ENCODE measurements around the gene ABHD2. TPM values are rescaled to one million over a fixed set of nuclear protein-coding genes. Genes with fewer than 3 reads are reported as not detected.

Gene ABHD2
- total and polyA plus RNA-seq, 9 of the 15 experiments (the other 6 are each of a cell fraction or from before 2014, with no cell fraction given), result 16.9 to 99.8 (median 47.5) TPM

DNA sequence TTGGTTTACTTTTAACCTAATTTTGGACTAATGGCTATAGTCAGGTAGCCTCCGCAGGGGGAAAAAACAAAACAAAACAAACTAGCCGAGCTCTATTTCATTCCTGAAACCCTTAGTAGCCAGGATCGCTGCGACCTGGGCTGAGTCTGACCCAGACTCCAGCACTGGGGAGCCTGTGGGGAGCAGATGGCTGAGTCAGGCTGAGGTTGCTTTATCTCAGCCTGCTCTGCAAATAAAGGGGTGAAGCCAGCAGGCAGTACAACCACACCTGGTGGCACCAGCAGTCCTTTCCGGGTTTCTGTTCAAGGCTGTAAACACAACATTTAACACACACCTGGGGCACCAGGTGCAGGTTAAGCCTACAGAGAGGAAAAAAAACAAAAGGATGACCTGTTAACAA lies 27.3 kb downstream of the ABHD2 start:
- Histone ChIP-seq H2AFZ (ENCODE audit: low read depth, low read length) (no peak overlapping the region), H3K9me3 (replicated peaks; ENCODE audit: control insufficient read depth, insufficient read depth, low read depth, low read length) (no peaks in the 10 kb centered on the region), H3K9me1 (ENCODE audit: control insufficient read depth, insufficient read depth, low read length) (no peaks in the 10 kb centered on the region), H3K79me2 (ENCODE audit: control insufficient read depth, insufficient read depth, low read length) (peaks cover 45% of the 10 kb centered on the region), H3K4me1 (replicated peaks in 1 of 2; ENCODE audit: control insufficient read depth in 2 of 2, insufficient read depth in 2 of 2, low read length in 2 of 2) (peaks cover 0 to 13% of the 10 kb centered on the region in 2 experiments; a peak in 4 of 5 replicates), H3K4me2 (ENCODE audit: insufficient read depth, low read length) (no peak overlapping the region), H3K36me3 (ENCODE audit: control insufficient read depth, insufficient read depth, low read length) (peaks cover 75% of the 10 kb centered on the region), H4K20me1 (replicated peaks; ENCODE audit: control insufficient read depth, insufficient read depth, low read length) (no peaks in the 10 kb centered on the region), H3K27me3 (ENCODE audit: control insufficient read depth in 2 of 2, insufficient read depth in 2 of 2, low read length in 2 of 2) (no peaks in the 10 kb centered on the region), H3K4me3 (no peak overlapping the region), H3K27ac (ENCODE audit: extremely low read depth, low read depth, low read length) (no peak overlapping the region), H3K9ac (ENCODE audit: insufficient read depth in 1 of 2, low read depth in 2 of 2, low read length in 2 of 2) (peak overlapping the region in 1 of 2 experiments; percentile 11; a peak in 1 of 4 replicates)
- FAIRE-seq, result no peak
- ChIA-PET CTCF (ENCODE audit: low intra/inter-chr PET ratio) (interaction anchor here (0.8 kb wide), 1 partner anchor 14 kb away, joined by 5 read pairs; no protein-coding TSS in a partner anchor), POLR2A (interaction anchor here (0.9 to 4.0 kb wide), 4 partner anchors 9 to 26 kb away, joined by 3 to 11 read pairs (median 7); no protein-coding TSS in a partner anchor)
- in situ Hi-C loops (cut with MboI) (no loop called here), intact Hi-C loops (cut with micrococcal nuclease) (no loop called here)
- TF ChIP-seq U2AF2 (optimal IDR thresholded peaks at IDR 0.05; ENCODE audit: low read depth, low read length) (no peak), PTTG1 (tag; IDR thresholded peaks at IDR 0.05; ENCODE audit: low read depth) (no peak), NR2C1 (IDR thresholded peaks at IDR 0.05) (no peak), NR2C1 (tag; IDR thresholded peaks at IDR 0.05) (no peak), NRF1 (conservative IDR thresholded peaks at IDR 0.05 in 1 of 2, IDR thresholded peaks at IDR 0.05 in 1 of 2) (no peak), TCF3 (CRISPR knock-in tag; IDR thresholded peaks at IDR 0.05) (0 out of 2 replicates have a peak, but pooled peaks have one; percentile 12), MAFK (IDR thresholded peaks at IDR 0.05; ENCODE audit: low read length) (peak; percentile 15; the same call in 1 of the 2 replicates)
- TF ChIP-seq, protein P1, sequence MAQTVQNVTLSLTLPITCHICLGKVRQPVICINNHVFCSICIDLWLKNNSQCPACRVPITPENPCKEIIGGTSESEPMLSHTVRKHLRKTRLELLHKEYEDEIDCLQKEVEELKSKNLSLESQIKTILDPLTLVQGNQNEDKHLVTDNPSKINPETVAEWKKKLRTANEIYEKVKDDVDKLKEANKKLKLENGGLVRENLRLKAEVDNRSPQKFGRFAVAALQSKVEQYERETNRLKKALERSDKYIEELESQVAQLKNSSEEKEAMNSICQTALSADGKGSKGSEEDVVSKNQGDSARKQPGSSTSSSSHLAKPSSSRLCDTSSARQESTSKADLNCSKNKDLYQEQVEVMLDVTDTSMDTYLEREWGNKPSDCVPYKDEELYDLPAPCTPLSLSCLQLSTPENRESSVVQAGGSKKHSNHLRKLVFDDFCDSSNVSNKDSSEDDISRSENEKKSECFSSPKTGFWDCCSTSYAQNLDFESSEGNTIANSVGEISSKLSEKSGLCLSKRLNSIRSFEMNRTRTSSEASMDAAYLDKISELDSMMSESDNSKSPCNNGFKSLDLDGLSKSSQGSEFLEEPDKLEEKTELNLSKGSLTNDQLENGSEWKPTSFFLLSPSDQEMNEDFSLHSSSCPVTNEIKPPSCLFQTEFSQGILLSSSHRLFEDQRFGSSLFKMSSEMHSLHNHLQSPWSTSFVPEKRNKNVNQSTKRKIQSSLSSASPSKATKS (CRISPR knock-in tag; IDR thresholded peaks at IDR 0.05), result no peak
- 60% methylated on average over 5 of the region's 5 CpGs for WGBS (ENCODE audit: insufficient coverage, low coverage, missing lambda C conversion rate)
- no peak for DNase-seq (ENCODE audit: extremely low read depth in 1 of 4, low spot score in 3 of 4)
- ATAC-seq, result no peak
- BruUV-seq (replicated peaks), result no TSS peak
